Mesothelial cell of epicardium (in vitro differentiated cells): ENCODE measurements around the gene DNAJB8. TPM values are rescaled to one million over a fixed set of nuclear protein-coding genes. Genes with fewer than 3 reads are reported as not detected.

Experiments
- DNase-seq, 2 experiments: peaks; one replicate each; pipeline ENCODE4 v3.0.0; 2021; ENCODE audit warnings: low spot score in 2 of 2; ENCODE audit not compliant: unreplicated experiment in 2 of 2
- H3K27ac Mint-ChIP-seq: 2 replicates; pipeline ENCODE4 v1.8.0; 2021; ENCODE audit warnings: mixed read lengths
- H3K27me3 Mint-ChIP-seq: 2 replicates; pipeline ENCODE4 v1.8.0; 2021; ENCODE audit warnings: low read depth, mixed read lengths
- H3K36me3 Mint-ChIP-seq: 2 replicates; pipeline ENCODE4 v1.8.0; 2021; ENCODE audit warnings: mixed read lengths
- H3K4me1 Mint-ChIP-seq: 2 replicates; pipeline ENCODE4 v1.8.0; 2021; ENCODE audit warnings: mixed read lengths
- H3K4me3 Mint-ChIP-seq: 2 replicates; pipeline ENCODE4 v1.8.0; 2021; ENCODE audit warnings: mild to moderate bottlenecking, moderate library complexity, mixed read lengths
- H3K9me3 Mint-ChIP-seq: 2 replicates; pipeline ENCODE4 v1.8.0; 2021; ENCODE audit warnings: mixed read lengths
- total RNA-seq: library from RNA; stranded (reverse); gene quantifications from 3 replicates; pipeline ENCODE4 v1.2.1, GENCODE V29; 2021
- TF ChIP-seq, protein P1 (sequence below): fragments of 200-600 bp; sonication (generic); IDR thresholded peaks from one replicate; pipeline ENCODE4 v1.5.0; 2021; ENCODE audit warnings: antibody characterized with exemption; ENCODE audit not compliant: unreplicated experiment

DNAJB8 gene
- total RNA-seq, 1 donor from 2014 or later, result not detected

GRCh38 chr3:128464188-128464587 lies 2.5 kb downstream of the DNAJB8 start:
- DNase-seq, result no peak
- Mint-ChIP-seq H3K27me3 (peaks cover 31% of the 10 kb centered on the region), H3K4me3 (no peak overlapping the region), H3K36me3 (no peaks in the 10 kb centered on the region), H3K9me3 (no peaks in the 10 kb centered on the region), H3K27ac (no peak overlapping the region), H3K4me1 (no peaks in the 10 kb centered on the region)
- TF ChIP-seq, protein P1, sequence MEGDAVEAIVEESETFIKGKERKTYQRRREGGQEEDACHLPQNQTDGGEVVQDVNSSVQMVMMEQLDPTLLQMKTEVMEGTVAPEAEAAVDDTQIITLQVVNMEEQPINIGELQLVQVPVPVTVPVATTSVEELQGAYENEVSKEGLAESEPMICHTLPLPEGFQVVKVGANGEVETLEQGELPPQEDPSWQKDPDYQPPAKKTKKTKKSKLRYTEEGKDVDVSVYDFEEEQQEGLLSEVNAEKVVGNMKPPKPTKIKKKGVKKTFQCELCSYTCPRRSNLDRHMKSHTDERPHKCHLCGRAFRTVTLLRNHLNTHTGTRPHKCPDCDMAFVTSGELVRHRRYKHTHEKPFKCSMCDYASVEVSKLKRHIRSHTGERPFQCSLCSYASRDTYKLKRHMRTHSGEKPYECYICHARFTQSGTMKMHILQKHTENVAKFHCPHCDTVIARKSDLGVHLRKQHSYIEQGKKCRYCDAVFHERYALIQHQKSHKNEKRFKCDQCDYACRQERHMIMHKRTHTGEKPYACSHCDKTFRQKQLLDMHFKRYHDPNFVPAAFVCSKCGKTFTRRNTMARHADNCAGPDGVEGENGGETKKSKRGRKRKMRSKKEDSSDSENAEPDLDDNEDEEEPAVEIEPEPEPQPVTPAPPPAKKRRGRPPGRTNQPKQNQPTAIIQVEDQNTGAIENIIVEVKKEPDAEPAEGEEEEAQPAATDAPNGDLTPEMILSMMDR, result no peak

GRCh38 chr3:128463771-128464170 lies 2.9 kb downstream of the DNAJB8 start:
- H3K4me1 Mint-ChIP-seq, result no peaks in the 10 kb centered on the region
- H3K4me3 Mint-ChIP-seq, result no peak overlapping the region

DNA sequence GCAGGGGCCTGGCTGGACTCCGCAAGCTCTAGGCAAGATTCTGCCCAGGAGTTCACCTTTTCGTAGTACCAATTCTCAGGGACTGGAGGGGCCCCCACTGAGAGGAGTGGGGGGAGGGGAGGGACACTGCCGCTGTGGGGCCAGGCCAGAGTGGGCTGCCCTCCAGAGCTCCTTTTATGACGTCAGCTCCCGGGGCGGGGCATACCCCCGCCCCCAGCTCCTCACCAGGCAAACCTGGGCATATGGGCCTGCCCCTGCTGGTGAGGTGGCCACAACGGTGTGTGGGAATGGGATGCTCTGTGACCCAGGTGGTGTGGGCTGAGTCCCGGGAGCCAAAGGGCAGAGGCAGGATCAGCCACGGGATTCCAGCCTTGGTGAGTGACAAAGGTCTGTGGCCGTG lies 3.3 kb downstream of the DNAJB8 start:
- peaks cover 3% of the 10 kb centered on the region for H3K4me1 Mint-ChIP-seq
- H3K36me3 Mint-ChIP-seq, result no peaks in the 10 kb centered on the region
- H3K9me3 Mint-ChIP-seq, result no peaks in the 10 kb centered on the region
- no peak overlapping the region for H3K4me3 Mint-ChIP-seq
- peaks cover 31% of the 10 kb centered on the region for H3K27me3 Mint-ChIP-seq
- no peak overlapping the region for H3K27ac Mint-ChIP-seq
- DNase-seq, result no peak
- TF ChIP-seq, protein P1, result no peak

More at GRCh38 chr3:128463771-128464170, 2.9 kb downstream of the DNAJB8 start:
- H3K36me3 Mint-ChIP-seq, result no peaks in the 10 kb centered on the region
- no peaks in the 10 kb centered on the region for H3K9me3 Mint-ChIP-seq
- no peak for DNase-seq
- TF ChIP-seq, protein P1, result no peak
- H3K27me3 Mint-ChIP-seq, result peaks cover 31% of the 10 kb centered on the region
- no peak overlapping the region for H3K27ac Mint-ChIP-seq

GRCh38 chr3:128462931-128463330 lies 3.8 kb downstream of the DNAJB8 start:
- H3K36me3 Mint-ChIP-seq, result no peaks in the 10 kb centered on the region
- peaks cover 31% of the 10 kb centered on the region for H3K27me3 Mint-ChIP-seq
- H3K9me3 Mint-ChIP-seq, result no peaks in the 10 kb centered on the region
- DNase-seq, result no peak
- H3K4me3 Mint-ChIP-seq, result no peak overlapping the region
- TF ChIP-seq, protein P1, result no peak
- peaks cover 7% of the 10 kb centered on the region for H3K4me1 Mint-ChIP-seq
- no peak overlapping the region for H3K27ac Mint-ChIP-seq

DNA sequence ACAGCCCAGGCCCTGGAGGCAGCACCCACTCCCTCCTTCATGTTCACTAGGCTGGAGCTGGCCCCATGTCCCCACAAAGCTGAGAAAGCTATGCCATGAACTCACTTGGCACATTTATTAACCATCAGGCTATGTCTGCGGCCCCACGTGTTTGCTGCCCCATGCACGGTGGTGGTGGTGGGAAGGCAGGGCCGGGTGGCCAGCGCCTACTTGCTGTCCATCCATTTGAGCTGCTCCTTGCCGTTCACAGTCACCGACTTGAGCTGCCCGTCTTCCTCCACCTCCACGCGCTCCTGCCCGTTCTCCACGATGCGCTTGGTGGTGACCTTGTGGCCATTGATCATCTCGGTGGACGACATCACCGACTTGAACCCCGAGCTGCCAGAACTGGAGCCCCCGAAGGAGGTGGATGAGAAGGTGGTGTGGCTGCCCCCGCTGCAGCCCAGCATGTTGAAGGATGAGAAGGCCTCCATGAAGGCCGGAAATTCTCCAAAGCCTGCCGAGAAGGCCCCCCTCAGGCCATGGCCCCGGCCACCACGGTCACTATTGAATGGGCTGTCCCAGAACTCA lies 4.3 kb downstream of the DNAJB8 start:
- no peak overlapping the region for H3K27ac Mint-ChIP-seq
- no peaks in the 10 kb centered on the region for H3K9me3 Mint-ChIP-seq
- TF ChIP-seq, protein P1, result no peak
- H3K36me3 Mint-ChIP-seq, result no peaks in the 10 kb centered on the region
- peaks cover 31% of the 10 kb centered on the region for H3K27me3 Mint-ChIP-seq
- H3K4me3 Mint-ChIP-seq, result no peak overlapping the region
- no peak for DNase-seq
- H3K4me1 Mint-ChIP-seq, result peaks cover 12% of the 10 kb centered on the region

DNA sequence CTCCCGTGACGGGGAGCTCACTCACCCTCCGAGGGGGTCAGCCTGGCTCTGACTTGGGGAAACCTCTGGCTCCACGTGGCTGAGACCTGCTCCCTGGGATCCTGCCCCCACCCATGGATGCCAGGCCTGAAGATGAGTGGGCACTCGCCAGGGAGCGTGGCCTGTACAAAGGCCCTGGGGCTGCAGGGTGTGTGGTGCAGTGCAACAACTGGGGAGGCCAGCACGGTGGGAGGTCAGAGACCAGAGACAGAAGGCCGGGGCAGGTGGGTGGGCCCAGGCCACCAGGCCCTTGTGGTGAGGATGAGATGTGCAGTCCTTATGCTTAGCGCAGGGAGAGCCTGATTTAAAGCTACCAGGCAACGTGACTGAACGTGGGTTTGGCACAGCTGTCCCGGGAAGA lies 5.0 kb downstream of the DNAJB8 start:
- H3K4me1 Mint-ChIP-seq, result peaks cover 13% of the 10 kb centered on the region
- H3K9me3 Mint-ChIP-seq, result no peaks in the 10 kb centered on the region
- H3K4me3 Mint-ChIP-seq, result no peak overlapping the region
- no peak for DNase-seq
- H3K36me3 Mint-ChIP-seq, result no peaks in the 10 kb centered on the region
- TF ChIP-seq, protein P1, result no peak
- no peak overlapping the region for H3K27ac Mint-ChIP-seq
- H3K27me3 Mint-ChIP-seq, result peaks cover 24% of the 10 kb centered on the region
